HuH-7.5 (cell line): ENCODE data around the gene ABHD17A.
A peak's percentile ranks its signal among the peaks of the same experiment; 100 is the strongest.

Experiments used
- DNase-seq: peaks from one replicate; pipeline ENCODE4 v3.0.0; 2011; ENCODE audit warnings: low spot score

The ABHD17A gene

DNA sequence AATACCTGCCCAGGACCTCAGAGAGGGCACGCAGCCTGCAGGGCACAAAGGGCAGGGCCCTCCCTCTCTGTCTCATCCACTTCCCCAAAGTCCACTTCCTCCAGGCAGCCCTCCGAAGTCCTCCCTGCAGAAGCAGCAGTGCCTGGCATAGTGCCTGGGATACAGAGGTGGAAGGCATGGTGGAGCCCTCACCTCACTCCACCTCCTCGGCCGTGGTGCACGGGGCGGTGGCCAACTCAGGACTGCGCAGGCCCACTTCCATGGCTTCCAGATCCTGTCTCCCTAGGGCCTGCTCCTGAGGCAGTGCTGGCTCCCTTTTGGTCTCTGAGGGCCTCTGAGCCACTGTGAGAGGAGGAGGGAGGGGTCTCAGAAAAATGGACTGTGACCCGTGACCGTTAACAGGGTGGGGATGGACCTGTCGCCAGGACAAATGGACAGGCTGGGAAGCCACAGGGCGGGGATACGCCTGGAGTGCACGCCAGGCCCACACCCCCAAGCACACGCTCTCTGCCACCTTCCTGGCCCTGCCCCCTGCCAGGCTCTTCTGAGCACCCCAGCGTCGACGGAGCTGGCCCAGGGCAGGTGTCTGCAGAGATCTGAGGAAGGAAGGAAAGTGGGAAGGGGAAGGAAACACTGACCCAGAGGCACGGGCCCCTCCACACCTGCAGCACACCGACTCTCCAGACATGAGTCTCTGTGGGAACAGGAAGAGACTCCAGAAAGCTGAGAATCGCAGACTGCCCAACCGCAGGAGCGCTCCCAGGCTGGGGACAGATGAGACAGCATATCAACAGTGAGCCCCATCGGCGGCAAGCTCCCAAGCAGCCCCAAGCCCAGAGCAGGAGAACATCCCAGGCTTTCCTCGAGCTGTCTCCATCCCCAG lies 45.4 kb downstream of the ABHD17A start:
- no peak for DNase-seq

GRCh38 chr19:1837625-1838105 lies 47.6 kb downstream of the ABHD17A start:
- DNase-seq: peak; percentile 93

GRCh38 chr19:1837222-1837565 lies 48.1 kb downstream of the ABHD17A start:
- DNase-seq: no peak

GRCh38 chr19:1836458-1837221 lies 48.7 kb downstream of the ABHD17A start:
- DNase-seq: no peak

DNA sequence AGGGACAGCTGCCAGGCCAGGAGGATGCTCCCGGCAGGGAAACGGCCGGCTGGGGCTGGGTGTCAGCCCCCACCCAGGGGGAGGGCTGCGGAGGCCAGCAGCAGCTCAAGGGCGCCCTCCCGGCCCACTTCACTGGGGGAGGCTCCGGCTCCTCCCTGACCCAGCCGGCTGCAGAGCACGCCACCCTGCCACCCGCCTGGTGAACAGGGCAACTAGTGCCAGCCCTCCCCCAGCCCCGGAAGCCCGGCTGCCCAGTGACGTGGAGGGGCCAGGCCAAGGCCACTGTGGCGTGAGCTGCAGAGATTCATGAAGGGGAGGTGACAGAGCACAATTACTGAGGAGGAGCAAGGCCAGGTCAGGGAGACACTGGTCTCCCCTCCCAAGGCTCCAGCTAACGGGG lies 51.8 kb downstream of the ABHD17A start:
- DNase-seq: no peak

GRCh38 chr19:1832046-1832663 lies 53.1 kb downstream of the ABHD17A start:
- no peak for DNase-seq

DNA sequence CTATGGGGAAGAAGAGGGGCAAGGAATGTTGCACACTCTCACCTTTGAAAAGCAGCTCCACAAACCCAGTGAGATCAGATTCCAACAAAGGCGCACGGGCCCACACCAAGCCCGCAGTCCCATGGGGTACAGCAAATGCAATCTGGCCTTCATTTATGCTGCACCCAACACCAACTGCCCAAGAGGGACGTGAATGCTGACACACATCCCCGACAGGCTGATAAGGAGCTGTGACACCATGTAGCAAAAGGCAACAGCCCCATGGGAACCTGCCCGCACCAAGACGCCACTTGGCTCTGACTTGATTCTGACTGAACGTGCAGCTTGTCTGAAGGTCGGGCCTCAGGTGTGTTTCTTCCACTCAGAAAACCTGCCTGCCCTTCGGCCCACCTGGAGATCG lies 54.3 kb downstream of the ABHD17A start:
- no peak for DNase-seq

DNA sequence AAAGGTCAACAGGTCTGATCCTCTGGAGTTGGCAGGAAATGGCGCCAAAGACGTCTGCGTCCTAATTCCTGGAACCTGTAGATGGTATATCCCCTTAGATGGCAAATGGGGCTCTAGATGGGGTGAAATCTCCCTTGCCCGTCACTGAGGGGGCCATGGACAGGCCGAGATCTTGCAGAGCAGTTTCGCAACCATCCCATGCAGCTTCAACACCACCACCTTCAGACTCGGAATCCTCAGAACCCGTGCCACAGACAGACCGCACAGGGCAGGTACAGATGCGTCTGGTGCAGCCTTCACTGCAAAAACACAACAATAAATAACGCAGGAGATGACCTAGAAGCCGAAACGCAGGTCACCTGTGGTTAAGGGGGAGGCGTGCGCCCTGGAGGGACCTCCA lies 54.7 kb downstream of the ABHD17A start:
- DNase-seq: no peak

GRCh38 chr19:1829958-1830357 lies 55.3 kb downstream of the ABHD17A start:
- DNase-seq: no peak

GRCh38 chr19:1828279-1829238 lies 56.7 kb downstream of the ABHD17A start:
- no peak for DNase-seq

- no peak for DNase-seq
These were observed 57.6 kb downstream of the ABHD17A start for GRCh38 chr19:1827566-1828278.
